Stimulated activated CD4-positive, alpha-beta T cell treated with anti-CD3 and anti-CD28 coated beads, Interleukin-2, amount 100 ng/mL, for 4 hours (primary cell): ENCODE results near the gene MSH3.
"Not testable (repeated sequence)": the region's sequence is repeated elsewhere in the genome, so short reads cannot be mapped to it uniquely, and the experiment has no call there.

Source experiments
- DNase-seq: peaks from one replicate; pipeline ENCODE4 v3.0.0-alpha.2; 2020; ENCODE audit warnings: low read depth

The MSH3 gene

GRCh38 chr5:80755626-80756025 lies 101.2 kb downstream of the MSH3 start:
- DNase-seq = no peak

GRCh38 chr5:80756292-80756691 lies 101.8 kb downstream of the MSH3 start:
- DNase-seq = no peak

GRCh38 chr5:80757290-80757689 lies 102.8 kb downstream of the MSH3 start:
- DNase-seq = no peak

GRCh38 chr5:80759866-80760577 lies 105.6 kb downstream of the MSH3 start:
- no peak for DNase-seq

- no peak for DNase-seq
Observed at GRCh38 chr5:80760680-80761079, 106.2 kb downstream of the MSH3 start.

GRCh38 chr5:80761176-80761575 lies 106.7 kb downstream of the MSH3 start:
- DNase-seq = no peak

- no peak for DNase-seq
Observed at GRCh38 chr5:80761966-80762365, 107.5 kb downstream of the MSH3 start.

- DNase-seq = no peak
Observed at GRCh38 chr5:80762573-80762972, 108.1 kb downstream of the MSH3 start.

- no peak for DNase-seq
Observed at GRCh38 chr5:80763211-80763610, 108.8 kb downstream of the MSH3 start.

GRCh38 chr5:80763873-80764647 lies 109.6 kb downstream of the MSH3 start:
- no peak for DNase-seq

GRCh38 chr5:80764786-80765185 lies 110.3 kb downstream of the MSH3 start:
- DNase-seq = no peak

GRCh38 chr5:80777347-80778287 lies 123.2 kb downstream of the MSH3 start:
- no peak for DNase-seq

- no peak for DNase-seq
Observed at GRCh38 chr5:80780024-80780423, 125.6 kb downstream of the MSH3 start.

GRCh38 chr5:80780761-80781285 lies 126.4 kb downstream of the MSH3 start:
- DNase-seq = no peak

GRCh38 chr5:80781356-80781755 lies 126.9 kb downstream of the MSH3 start:
- no peak for DNase-seq

GRCh38 chr5:80782626-80783025 lies 128.2 kb downstream of the MSH3 start:
- no peak for DNase-seq

GRCh38 chr5:80783751-80784150 lies 129.3 kb downstream of the MSH3 start:
- not testable (repeated sequence) for DNase-seq

GRCh38 chr5:80784451-80784850 lies 130.0 kb downstream of the MSH3 start:
- no peak for DNase-seq

- DNase-seq = not testable (repeated sequence)
Observed at GRCh38 chr5:80789319-80790016, 135.0 kb downstream of the MSH3 start.

GRCh38 chr5:80790698-80791097 lies 136.2 kb downstream of the MSH3 start:
- DNase-seq = no peak

- DNase-seq = no peak
Observed at GRCh38 chr5:80793354-80793753, 138.9 kb downstream of the MSH3 start.

GRCh38 chr5:80796846-80797245 lies 142.4 kb downstream of the MSH3 start:
- no peak for DNase-seq
